Right lobe of liver (tissue), 4 donors: ENCODE measurements around the gene S100PBP.

ENCODE experiments used
- POLR2A ChIP-seq: fragments of 450-650 bp; IDR thresholded peaks from one replicate; pipeline ENCODE4 v1.6.1; 2017; ENCODE audit warnings: antibody characterized with exemption, mild to moderate bottlenecking
- TF ChIP-seq, protein P1 (sequence below), 4 donors: fragments of 200-600 bp in 3 of 4; fragments of 450-650 bp in 1 of 4; IDR thresholded peaks; one replicate each; pipeline versions ENCODE4 v1.5.1 to v1.8.0; 2016 to 2022; ENCODE audit warnings: antibody characterized with exemption in 4 of 4, mild to moderate bottlenecking in 2 of 4
- donor health status: DM: no; HTN: no; CAD: no.
- donor health status: DM: no; HTN: no; CAD: no.
- donor health status: DM: no; HTN: yes; CAD: no.

DNA sequence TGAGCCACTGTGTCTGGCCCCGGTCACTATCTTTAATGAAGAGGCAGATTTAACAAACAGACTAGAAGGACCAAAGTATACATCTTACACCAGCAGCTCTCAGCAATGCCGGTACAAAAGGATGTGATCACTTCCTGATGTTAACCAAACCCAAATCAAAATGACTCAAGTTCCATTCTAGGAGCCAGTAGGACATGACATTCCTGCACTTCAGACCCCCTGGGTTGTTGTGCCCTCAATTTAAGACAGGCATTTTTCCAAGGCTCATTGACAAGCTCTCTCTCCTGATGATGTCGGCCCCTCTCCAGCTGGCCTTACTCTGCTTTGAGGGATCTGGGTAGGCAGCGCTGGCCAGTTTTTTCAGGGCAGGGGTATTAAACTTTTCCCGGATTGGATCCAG is 35.4 kb upstream of the S100PBP start:
- TF ChIP-seq, protein P1, sequence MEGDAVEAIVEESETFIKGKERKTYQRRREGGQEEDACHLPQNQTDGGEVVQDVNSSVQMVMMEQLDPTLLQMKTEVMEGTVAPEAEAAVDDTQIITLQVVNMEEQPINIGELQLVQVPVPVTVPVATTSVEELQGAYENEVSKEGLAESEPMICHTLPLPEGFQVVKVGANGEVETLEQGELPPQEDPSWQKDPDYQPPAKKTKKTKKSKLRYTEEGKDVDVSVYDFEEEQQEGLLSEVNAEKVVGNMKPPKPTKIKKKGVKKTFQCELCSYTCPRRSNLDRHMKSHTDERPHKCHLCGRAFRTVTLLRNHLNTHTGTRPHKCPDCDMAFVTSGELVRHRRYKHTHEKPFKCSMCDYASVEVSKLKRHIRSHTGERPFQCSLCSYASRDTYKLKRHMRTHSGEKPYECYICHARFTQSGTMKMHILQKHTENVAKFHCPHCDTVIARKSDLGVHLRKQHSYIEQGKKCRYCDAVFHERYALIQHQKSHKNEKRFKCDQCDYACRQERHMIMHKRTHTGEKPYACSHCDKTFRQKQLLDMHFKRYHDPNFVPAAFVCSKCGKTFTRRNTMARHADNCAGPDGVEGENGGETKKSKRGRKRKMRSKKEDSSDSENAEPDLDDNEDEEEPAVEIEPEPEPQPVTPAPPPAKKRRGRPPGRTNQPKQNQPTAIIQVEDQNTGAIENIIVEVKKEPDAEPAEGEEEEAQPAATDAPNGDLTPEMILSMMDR (IDR thresholded peaks at IDR 0.05) = no peak
- no peak for TF ChIP-seq POLR2A
